ENCODE measurements around the gene BTNL8. TPM values are rescaled to one million over a fixed set of nuclear protein-coding genes. Genes with fewer than 3 reads are reported as not detected.
A peak's percentile ranks its signal among the peaks of the same experiment; 100 is the strongest.

The BTNL8 gene, protein sequence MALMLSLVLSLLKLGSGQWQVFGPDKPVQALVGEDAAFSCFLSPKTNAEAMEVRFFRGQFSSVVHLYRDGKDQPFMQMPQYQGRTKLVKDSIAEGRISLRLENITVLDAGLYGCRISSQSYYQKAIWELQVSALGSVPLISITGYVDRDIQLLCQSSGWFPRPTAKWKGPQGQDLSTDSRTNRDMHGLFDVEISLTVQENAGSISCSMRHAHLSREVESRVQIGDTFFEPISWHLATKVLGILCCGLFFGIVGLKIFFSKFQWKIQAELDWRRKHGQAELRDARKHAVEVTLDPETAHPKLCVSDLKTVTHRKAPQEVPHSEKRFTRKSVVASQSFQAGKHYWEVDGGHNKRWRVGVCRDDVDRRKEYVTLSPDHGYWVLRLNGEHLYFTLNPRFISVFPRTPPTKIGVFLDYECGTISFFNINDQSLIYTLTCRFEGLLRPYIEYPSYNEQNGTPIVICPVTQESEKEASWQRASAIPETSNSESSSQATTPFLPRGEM
- 0.45 TPM for total RNA-seq

- ATAC-seq = peak; percentile 34
Measured at GRCh38 chr5:180898621-180899246, at the start of gene BTNL8. BTNL8 (plus strand) TSS chr5:180899159; CDS start chr5:180899311, 152 bp downstream.

DNA sequence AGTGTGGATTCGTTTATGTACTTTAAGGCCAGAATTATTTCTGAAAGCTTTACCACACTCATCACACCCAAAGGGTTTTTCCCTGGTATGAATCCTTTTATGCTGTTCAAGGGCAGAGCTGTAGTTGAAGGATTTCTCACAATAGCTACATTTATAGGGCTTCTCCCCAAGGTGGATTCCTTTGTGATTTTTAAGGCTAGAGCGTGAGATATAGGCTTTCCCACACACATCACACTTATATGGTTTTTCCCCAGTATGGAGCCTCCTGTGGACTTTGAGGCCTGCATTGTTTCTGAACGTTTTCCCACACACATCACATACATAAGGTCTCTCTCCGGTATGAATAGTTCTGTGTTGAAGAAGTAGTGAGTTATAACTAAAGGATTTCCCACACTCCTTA, 49.1 kb upstream of the BTNL8 start:
- ATAC-seq (no peak), DNase-seq (ENCODE audit: low spot score) (no peak)

More at GRCh38 chr5:180898621-180899246, at the start of gene BTNL8:
- DNase-seq (ENCODE audit: low spot score) = no peak

DNA sequence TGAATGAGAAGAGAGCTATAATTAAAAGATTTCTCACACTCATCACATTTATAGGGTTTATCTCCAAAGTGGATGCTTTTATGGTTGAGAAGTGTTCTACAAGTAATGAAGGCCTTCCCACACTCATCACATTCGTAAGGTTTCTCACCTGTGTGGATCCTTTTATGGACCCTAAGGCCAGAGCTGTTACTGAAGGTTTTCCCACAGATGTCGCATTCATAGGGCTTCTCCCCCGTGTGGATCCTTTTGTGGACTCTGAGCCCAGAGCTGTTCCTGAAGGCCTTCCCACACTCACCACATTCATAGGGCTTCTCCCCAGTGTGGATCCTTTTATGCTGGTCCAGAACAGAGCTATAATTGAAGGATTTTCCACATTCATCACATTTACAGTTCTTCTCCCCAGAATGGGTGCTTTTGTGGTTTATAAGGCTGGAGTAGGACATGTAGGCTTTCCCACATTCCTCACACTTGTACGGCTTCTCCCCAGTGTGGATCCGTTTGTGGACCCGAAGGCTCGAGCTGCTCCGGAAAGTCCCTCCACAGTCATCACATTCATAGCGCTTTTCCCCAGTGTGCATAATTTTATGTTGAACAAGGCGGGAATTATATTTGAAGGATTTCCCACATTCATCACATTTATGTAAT, 48.4 kb upstream of the BTNL8 start:
- DNase-seq (ENCODE audit: low spot score) = no peak
- no peak for ATAC-seq

DNA sequence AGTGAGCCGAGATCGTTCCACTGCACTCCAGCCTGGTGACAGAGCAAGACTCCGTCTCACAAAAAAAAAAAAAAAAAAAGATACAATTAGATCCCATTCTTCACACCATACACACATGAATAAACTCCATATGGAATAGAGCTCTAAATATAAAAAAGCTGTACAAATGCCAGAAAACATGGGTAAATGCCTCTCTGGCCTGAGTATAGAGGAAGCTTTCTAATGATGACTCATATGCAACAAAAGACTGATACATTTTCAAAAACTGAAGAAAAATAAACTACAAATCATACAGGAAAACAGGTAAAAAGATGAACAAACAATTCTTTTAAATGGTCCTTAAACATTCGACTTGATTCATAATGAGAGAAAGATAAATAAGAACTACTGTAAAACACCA, 46.5 kb upstream of the BTNL8 start:
- DNase-seq (ENCODE audit: low spot score) (no peak), ATAC-seq (no peak)

- ATAC-seq (no peak), DNase-seq (ENCODE audit: low spot score) (no peak)
Measured at GRCh38 chr5:180853121-180853847, 45.7 kb upstream of the BTNL8 start.

DNA sequence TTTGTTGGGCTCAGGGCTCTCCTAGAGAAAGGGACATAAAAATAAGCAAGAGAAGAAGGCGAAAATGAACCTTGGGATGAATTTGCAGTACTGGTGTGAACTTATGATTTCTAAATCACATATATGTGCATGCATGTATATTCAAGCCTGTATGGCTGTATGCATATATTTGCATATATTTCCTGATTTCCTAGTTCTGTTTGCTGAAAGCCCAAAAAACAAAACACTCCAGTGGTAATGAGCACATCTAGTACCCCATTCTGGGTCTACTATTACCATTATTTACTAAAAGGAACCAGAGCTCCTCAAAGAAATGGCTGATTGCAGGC, 45.1 kb upstream of the BTNL8 start:
- ATAC-seq = no peak
- DNase-seq (ENCODE audit: low spot score) = no peak

DNA sequence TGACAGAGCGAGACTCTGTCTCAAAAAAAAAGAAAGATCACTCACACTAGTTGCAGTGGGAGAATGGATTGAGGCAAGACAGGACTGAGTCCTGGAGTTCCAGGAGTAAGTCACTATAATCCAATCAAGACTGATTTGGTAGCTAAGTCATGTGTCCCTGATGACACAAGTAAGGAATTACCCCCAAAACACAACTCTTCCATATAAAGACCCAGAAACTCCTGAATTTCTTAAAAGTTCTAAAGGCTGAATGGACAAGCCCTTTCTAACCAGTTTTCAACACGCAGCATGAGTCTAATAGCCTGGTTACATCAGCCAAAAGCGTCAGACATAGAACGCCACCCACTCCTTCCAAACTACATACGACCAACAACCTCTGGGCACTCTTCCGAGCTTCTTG, 40.4 kb upstream of the BTNL8 start:
- DNase-seq (ENCODE audit: low spot score) (no peak), ATAC-seq (no peak)

- DNase-seq (ENCODE audit: low spot score) (no peak), ATAC-seq (peak; percentile 68)
Measured at GRCh38 chr5:180860273-180860886, 38.6 kb upstream of the BTNL8 start.

DNA sequence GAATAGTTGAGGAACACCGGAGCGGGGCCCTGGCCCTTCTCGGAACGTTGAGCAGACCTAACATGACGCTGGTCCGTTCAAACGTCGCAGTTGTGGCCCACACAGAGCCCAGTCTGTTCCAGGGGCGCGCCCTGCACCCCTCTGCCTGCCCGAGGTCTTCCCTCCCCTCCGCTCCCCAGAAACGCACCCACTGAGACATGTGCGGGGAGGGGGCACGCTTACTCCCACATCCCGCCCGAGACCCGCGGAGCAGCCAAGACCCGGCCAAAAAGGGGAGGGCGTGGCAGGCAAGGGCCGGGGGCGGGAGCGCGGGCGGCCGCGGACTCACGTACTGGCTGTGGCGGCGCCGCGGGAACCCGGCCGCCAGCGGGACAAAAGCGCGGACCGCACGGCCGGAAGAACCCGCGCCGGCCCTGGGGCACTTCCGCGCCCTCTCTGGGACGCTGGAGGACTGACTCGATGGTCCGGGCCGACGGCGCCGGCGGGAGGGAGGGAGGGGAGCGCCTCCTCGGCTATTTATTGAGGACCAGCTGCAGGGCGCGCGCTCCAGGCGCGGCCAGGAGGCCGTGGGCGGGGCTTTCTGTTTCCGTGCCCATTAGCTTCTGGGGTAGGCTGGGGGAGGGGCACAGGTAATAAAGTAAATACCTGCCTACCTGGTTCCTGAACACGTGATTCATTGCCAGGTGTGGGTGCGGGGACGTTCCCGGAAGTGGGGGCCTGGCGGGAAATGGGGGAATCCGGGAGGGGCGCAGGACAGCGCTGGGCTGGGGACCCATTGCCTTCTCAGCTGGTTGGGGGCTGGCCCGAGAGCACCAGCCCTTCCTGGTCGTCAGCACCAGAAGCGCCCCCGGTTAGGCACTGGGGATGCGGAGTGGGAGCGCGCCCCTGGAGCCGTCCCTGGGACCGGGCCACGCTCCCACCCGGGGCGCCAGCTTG, 37.8 kb upstream of the BTNL8 start, which contains the start of gene ZFP62:
TSS of gene ZFP62 (minus strand) at position 390 of the 936 bp plus-strand sequence. CDS start at position 333, 57 bp downstream.
- DNase-seq (ENCODE audit: low spot score) = peak; percentile 94
- ATAC-seq = peak; percentile 95

DNA sequence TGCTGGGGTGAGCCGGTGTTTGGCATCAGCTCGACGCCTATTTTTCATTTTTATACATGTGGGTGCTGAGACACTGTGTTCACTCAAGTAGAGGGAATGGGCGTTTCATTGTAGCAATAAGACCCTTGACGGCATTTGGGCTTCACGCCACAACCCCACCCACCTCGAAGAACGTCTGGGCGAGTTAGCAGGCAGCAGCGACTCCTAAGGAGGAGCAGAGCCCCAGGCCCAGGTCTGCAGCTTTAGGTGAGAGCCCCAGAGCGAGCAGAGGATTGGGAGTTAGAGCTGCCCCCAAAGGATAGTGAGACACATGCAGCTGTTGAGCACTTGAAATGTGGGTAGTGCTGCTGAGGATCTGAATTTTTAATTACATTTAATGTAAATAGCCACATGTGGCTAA, 36.3 kb upstream of the BTNL8 start:
- ATAC-seq = no peak
- no peak for DNase-seq (ENCODE audit: low spot score)

DNA sequence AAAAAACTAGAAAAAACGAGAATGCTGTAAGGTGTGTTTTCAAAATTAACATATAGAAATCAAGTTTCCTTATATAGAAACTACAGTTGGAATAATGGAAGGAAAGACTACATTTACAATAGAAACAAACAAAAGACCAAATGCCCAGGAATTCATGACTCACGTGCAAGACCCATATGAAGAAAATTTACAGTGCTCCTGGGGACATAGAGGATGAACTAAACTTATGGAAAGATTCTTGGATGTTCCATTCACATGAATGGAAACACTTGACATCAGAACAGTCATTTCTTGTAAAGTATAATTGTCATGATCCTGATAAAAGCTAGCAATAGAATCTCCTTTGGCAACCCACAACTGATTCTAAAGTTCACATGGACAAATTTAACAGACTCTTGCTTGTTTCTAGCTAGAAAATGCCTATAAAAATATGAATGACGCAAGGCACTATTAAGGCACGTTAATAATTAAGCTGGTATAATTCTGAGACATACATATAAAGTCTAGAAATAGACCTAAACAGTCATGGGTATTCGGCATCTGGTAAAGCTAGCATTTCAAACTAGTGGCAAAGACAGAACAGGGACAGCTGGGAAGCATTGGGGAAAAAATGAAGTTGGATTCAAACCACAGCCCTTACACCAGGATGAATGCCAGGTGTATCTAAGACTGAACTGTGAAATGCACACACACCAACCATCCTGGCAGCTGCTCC, 32.8 kb upstream of the BTNL8 start:
- no peak for DNase-seq (ENCODE audit: low spot score)
- ATAC-seq = peak; percentile 59

GRCh38 chr5:180866985-180867384, 32.0 kb upstream of the BTNL8 start:
- no peak for ATAC-seq
- no peak for DNase-seq (ENCODE audit: low spot score)

DNA sequence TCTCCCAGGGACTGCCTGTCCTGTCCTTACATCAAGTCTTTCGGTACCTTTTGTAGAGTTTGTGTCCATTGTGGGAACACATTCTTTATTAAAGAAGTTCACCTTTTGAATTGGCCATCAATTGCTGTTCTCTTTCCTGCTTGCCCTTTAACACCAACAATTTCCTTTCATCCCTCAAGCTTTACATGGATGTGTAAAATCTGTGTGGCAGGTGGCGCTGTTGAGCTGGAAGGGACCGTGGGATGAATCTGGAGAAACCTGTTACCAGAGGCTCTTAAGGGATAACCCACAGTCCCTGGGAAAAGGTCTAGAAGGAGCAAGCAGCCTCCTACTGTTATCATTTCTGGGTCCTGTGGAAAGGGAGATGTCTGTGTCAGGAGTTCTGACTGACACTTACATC, 30.0 kb upstream of the BTNL8 start:
- peak; percentile 85 for DNase-seq (ENCODE audit: low spot score)
- peak; percentile 86 for ATAC-seq

- DNase-seq (ENCODE audit: low spot score) = no peak
- ATAC-seq = peak; percentile 63
Measured at GRCh38 chr5:180869587-180869986, 29.4 kb upstream of the BTNL8 start.

DNA sequence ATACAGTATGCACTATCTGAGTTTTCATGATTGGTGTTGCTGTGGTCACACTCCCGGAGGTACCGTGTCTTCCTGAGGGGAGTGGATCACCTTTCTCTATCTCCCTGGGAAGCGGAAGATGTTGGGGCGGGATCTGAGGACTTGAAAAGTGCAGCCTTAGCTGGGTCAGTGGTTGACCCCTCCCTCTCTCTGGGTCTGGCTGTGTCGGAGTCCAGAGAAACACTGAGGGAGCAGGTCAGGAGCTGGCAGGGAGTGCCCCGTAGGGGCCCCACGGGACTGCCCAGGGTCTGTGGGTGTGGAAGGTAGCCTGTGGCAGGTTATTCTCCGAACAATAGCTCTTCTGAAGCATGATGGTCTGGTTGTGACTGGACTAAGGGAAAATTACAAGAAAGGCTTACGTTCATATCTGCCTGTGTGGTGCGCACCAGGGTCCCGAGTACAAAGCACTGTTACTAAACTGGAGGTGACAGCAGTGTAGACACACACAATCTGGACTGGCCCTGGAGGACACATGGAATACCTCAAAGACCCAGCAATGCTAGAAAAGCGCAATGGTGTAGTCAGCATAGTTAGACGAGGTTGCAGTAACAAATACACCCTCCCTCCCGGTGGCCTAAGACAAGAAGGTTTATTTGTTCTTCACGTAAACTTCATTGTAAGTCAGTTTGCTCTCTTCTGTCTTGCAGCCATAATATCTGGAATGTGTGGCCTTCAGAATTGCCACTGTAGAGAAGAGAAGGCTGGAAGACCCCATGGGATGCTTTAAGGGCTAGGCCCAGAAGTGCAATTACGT, 28.5 kb upstream of the BTNL8 start:
- DNase-seq (ENCODE audit: low spot score) (no peak), ATAC-seq (no peak)

- no peak for ATAC-seq
- DNase-seq (ENCODE audit: low spot score) = no peak
Measured at GRCh38 chr5:180872419-180872818, 26.5 kb upstream of the BTNL8 start.

GRCh38 chr5:180873615-180874520, 25.1 kb upstream of the BTNL8 start:
- peak; percentile 10 for ATAC-seq

More at GRCh38 chr5:180873615-180874520, 25.1 kb upstream of the BTNL8 start:
- no peak for DNase-seq (ENCODE audit: low spot score)

Data from left lobe of liver (tissue), 2 donors.